Measurements from ENCODE around the gene PLEKHM2.

The PLEKHM2 gene

DNA sequence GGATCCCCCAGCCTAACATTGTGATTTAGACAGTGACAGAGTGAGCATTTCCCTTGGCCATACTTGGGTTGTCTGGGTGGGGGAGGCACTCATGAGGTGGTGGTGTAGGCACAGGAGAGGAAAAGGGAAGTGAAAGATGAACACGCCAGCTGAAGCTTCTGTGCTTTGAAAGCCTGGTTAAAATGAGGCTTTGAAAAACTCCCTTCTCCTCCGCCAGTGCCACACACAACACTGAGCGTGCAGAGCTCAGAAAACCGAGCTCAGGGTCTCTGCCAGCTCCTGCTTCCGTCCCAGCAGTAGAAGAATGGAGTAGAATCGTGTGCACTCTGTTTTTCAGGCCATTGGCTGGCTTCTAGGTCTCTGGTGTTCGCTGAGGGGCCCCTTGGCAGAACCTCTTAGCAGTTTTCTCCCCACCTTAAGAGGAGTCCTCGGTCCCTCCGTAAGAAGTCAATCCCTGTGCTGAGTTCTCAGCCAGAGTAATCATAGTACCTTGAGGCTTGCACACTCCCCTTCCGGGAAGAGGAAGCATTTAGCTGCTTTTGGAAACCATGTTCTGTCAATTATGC is 12.9 kb downstream of the PLEKHM2 start:
- TF ChIP-seq CREB1 (IDR thresholded peaks at IDR 0.05; ENCODE audit: low read depth) (no peak), CEBPB (IDR thresholded peaks at IDR 0.05) (no peak), TEAD4 (IDR thresholded peaks at IDR 0.05) (no peak), ZBTB7A (IDR thresholded peaks at IDR 0.05; ENCODE audit: low read depth) (no peak), EGR1 (IDR thresholded peaks at IDR 0.05) (no peak), TAF1 (IDR thresholded peaks at IDR 0.05; ENCODE audit: low read depth) (no peak), TCF12 (IDR thresholded peaks at IDR 0.05; ENCODE audit: low read depth) (no peak), NFIC (IDR thresholded peaks at IDR 0.05) (no peak), FOXM1 (IDR thresholded peaks at IDR 0.05; ENCODE audit: borderline replicate concordance, low read depth) (no peak), RAD21 (IDR thresholded peaks at IDR 0.05; ENCODE audit: low read depth) (no peak), EP300 (IDR thresholded peaks at IDR 0.05; ENCODE audit: borderline replicate concordance) (no peak)
- TF ChIP-seq, protein P1, sequence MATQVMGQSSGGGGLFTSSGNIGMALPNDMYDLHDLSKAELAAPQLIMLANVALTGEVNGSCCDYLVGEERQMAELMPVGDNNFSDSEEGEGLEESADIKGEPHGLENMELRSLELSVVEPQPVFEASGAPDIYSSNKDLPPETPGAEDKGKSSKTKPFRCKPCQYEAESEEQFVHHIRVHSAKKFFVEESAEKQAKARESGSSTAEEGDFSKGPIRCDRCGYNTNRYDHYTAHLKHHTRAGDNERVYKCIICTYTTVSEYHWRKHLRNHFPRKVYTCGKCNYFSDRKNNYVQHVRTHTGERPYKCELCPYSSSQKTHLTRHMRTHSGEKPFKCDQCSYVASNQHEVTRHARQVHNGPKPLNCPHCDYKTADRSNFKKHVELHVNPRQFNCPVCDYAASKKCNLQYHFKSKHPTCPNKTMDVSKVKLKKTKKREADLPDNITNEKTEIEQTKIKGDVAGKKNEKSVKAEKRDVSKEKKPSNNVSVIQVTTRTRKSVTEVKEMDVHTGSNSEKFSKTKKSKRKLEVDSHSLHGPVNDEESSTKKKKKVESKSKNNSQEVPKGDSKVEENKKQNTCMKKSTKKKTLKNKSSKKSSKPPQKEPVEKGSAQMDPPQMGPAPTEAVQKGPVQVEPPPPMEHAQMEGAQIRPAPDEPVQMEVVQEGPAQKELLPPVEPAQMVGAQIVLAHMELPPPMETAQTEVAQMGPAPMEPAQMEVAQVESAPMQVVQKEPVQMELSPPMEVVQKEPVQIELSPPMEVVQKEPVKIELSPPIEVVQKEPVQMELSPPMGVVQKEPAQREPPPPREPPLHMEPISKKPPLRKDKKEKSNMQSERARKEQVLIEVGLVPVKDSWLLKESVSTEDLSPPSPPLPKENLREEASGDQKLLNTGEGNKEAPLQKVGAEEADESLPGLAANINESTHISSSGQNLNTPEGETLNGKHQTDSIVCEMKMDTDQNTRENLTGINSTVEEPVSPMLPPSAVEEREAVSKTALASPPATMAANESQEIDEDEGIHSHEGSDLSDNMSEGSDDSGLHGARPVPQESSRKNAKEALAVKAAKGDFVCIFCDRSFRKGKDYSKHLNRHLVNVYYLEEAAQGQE (IDR thresholded peaks at IDR 0.05; ENCODE audit: low read depth), result no peak
- TF ChIP-seq, protein P2, sequence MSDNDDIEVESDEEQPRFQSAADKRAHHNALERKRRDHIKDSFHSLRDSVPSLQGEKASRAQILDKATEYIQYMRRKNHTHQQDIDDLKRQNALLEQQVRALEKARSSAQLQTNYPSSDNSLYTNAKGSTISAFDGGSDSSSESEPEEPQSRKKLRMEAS (IDR thresholded peaks at IDR 0.05), result no peak
- TF ChIP-seq, protein P3, sequence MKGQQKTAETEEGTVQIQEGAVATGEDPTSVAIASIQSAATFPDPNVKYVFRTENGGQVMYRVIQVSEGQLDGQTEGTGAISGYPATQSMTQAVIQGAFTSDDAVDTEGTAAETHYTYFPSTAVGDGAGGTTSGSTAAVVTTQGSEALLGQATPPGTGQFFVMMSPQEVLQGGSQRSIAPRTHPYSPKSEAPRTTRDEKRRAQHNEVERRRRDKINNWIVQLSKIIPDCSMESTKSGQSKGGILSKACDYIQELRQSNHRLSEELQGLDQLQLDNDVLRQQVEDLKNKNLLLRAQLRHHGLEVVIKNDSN (IDR thresholded peaks at IDR 0.05), result no peak

DNA sequence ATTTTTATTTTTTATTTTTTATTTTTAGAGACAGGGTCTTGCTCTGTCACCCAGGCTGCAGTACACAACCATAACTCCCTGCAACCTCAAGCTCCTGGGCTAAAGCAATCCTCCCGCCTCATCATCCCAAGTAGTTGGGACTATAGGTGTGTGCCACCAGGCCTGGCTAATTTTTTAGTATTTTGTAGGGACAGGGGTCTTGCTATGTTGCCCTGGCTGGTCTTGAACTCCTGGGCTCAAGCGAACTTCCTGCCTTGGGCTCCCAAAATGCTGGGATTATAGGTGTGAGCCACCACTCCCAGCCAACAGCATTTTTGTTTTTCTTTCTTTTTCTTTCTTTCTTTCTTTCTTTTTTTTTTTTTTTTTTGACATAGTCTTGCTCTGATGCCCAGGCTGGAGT is 14.1 kb downstream of the PLEKHM2 start:
- TF ChIP-seq TEAD4 (IDR thresholded peaks at IDR 0.05), result no peak

DNA sequence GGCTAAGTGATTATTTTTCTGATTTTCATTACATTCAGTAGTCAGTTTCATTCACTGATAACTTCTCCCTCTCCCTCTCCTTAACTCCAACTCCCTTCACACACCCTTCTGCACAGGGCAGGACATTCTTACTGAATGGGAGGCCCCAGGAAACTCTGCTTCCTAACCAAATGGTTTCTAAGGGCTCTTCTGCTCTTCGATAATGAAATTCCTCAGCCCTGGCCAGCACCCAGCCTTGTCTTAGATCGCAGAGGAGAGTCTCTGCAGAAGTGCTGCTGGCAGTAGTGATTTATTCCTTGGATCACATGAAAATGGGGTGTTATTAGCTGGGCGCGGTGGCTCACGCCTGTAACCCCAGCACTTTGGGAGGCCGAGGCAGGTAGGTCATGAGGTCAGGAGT is 16.4 kb downstream of the PLEKHM2 start:
- no peak for TF ChIP-seq CREB1 (IDR thresholded peaks at IDR 0.05; ENCODE audit: low read depth)
- no peak for TF ChIP-seq ZBTB7A (IDR thresholded peaks at IDR 0.05; ENCODE audit: low read depth)
- TF ChIP-seq FOXM1 (IDR thresholded peaks at IDR 0.05; ENCODE audit: borderline replicate concordance, low read depth), result no peak
- TF ChIP-seq EGR1 (IDR thresholded peaks at IDR 0.05), result no peak
- TF ChIP-seq TEAD4 (IDR thresholded peaks at IDR 0.05), result no peak
- no peak for TF ChIP-seq YY1 (IDR thresholded peaks at IDR 0.05; ENCODE audit: low read depth)
- no peak for TF ChIP-seq TAF1 (IDR thresholded peaks at IDR 0.05; ENCODE audit: low read depth)
- TF ChIP-seq, protein P3 (IDR thresholded peaks at IDR 0.05), result no peak

DNA sequence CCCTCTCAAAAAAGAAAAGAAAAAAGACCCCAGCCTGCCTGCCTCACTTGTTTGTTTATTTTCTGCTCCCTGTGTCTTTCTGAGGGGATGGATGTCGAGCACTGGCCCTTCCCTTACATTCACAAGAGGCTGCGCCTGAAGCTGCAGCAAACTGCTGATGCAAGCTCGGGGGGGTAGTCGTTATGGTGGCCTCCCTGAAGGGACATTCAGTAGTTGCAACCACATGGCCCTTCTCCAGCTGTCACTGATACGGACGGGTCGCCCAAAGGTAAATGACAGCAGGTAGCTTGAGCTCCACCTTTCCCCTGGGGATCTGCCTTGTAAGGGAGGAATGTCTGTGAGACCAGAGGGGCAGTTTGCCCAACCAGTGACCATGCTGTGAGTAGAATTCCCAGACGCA is 17.7 kb downstream of the PLEKHM2 start:
- TF ChIP-seq NFIC (IDR thresholded peaks at IDR 0.05), result no peak
- TF ChIP-seq CREB1 (IDR thresholded peaks at IDR 0.05; ENCODE audit: low read depth), result no peak
- TF ChIP-seq FOXM1 (IDR thresholded peaks at IDR 0.05; ENCODE audit: borderline replicate concordance, low read depth), result no peak
- TF ChIP-seq TAF1 (IDR thresholded peaks at IDR 0.05; ENCODE audit: low read depth), result no peak
- no peak for TF ChIP-seq RAD21 (IDR thresholded peaks at IDR 0.05; ENCODE audit: low read depth)
- TF ChIP-seq ZBTB7A (IDR thresholded peaks at IDR 0.05; ENCODE audit: low read depth), result no peak
- TF ChIP-seq, protein P1 (IDR thresholded peaks at IDR 0.05; ENCODE audit: low read depth), result no peak
- no peak for TF ChIP-seq YY1 (IDR thresholded peaks at IDR 0.05; ENCODE audit: low read depth)
- TF ChIP-seq, protein P3 (IDR thresholded peaks at IDR 0.05), result no peak
- TF ChIP-seq TCF12 (IDR thresholded peaks at IDR 0.05; ENCODE audit: low read depth), result no peak
- TF ChIP-seq, protein P2 (IDR thresholded peaks at IDR 0.05), result no peak
- TF ChIP-seq CEBPB (IDR thresholded peaks at IDR 0.05), result no peak

DNA sequence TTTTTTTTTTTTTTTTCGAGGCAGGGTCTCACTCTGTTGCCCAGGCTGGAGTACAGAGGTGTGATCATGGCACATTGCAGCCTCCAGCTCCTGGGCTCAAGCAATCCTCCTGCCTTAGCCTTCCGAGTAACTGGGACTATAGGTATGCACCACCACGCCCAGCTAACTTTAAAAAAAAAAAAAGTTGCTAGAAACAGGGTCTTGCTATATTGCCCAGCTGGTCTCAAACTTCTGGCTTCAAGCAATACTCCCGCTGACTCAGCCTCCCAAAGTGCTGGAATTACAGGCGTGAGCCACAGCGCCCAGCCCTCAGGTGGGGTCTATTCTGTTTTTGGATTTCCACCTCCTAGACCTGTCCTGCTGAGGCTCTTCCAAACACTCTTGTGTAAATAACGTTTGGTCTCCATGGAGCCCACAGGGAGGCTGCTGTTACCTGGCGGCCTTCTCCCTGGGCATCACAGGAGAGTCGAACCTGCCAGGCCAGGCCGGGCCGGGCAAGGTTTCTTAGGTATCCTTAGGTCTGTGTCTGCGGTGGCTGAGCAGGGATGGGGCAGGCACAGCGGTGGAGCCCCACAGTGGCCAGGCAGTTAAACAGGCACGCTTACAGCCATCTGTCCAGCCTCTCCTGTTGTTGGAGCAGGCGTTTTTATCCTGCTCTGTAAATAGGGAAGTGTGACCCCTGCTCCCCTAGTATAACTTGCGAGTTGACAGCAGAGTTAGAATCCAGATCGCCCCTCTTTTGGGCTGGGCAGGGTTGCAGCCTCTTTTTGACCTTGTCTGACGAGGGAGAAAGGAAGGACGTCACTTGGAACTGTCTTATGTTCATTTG is 18.8 kb downstream of the PLEKHM2 start:
- TF ChIP-seq RAD21 (IDR thresholded peaks at IDR 0.05; ENCODE audit: low read depth) (peak; percentile 25; the same call in 1 of the 2 replicates), EGR1 (IDR thresholded peaks at IDR 0.05) (no peak)

DNA sequence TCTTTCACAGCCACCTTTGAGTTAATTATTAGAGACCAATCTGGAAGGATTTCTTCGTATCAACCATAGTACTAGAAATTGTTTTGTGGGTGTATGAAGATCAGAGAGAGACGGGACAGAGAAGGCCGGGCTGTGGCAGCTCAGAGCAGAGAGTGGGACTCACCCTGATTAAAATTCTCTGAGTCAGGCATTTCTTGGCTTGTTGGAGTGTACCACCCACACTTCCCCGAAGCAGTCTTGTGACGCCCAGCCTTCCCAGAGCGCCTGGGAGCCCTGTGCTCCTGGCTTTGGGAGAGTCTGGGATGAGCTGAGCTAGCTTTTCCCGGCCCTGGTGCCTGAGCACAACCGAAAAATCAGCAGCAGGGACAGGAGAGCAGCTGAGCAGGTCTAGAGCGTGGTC is 19.4 kb downstream of the PLEKHM2 start:
- TF ChIP-seq, protein P2 (IDR thresholded peaks at IDR 0.05), result no peak
- no peak for TF ChIP-seq TAF1 (IDR thresholded peaks at IDR 0.05; ENCODE audit: low read depth)
